ACHN (cell line): Measurements from ENCODE around the gene PDE4DIP.
"Not testable (repeated sequence)": the region's sequence is repeated elsewhere in the genome, so short reads cannot be mapped to it uniquely, and the experiment has no call there.

Source experiments
- DNase-seq: peaks from one replicate; pipeline ENCODE4 v3.0.0-alpha.2; 2015
- in situ Hi-C: cut with HindIII; loops from 2 replicates; pipeline ENCODE4 v1.10.0; 2017; ENCODE audit warnings: low sequenced_read_pairs, low pct_ligation_motif_present, low pct_unique_long_range_greater_than_20kb

PDE4DIP gene

DNA sequence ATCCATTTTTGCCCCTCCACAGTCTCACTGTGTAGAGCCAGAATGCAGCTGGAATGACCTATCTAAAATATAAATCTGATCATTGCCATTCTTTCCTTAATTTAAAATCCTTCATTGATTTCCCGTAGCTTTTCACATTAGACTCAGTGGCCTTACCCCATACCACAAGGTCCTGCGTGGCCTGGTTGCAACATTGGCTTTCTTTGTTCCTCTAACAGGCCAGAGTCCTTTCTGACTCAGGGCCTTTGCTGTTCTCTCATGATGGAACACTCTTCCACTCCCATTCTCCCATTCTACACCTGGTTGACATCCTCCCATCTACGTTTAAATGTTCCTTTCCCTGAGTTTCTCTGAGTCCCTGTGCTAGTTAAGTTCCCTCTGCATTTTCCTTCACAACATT is 18.4 kb downstream of the PDE4DIP start:
- DNase-seq, in situ Hi-C loops: not testable (repeated sequence)

DNA sequence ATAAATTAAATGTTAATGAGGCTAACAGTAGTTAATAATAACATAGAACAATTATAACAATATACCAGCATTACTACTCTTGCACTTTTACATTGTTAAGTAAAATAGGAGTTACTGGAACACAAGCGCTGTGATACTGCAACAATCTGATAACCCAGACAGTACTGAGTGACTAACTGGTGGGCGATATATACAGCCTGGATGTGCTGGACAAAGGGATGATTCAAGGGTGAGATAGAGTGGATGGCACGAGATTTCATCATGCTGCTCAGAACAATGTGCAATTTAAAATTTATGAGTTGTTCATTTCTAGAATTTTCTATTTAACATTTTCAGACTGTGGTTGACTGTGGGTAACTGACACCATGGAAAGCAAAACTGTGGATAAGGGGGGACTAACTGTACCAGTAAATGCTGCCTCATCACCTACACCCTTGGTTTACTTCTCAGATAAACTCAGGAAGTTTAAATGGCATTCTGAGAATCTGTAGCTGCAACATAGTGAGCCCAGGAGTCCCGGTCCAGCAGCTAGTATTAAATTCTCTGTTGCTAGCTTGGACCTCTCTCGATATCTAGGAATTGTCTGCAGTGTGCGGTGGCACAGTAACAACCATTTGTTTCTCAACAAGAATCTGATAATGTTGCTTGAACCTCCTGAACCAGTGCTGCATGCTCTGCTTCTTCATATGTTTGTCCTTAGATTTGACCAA is 24.9 kb downstream of the PDE4DIP start:
- DNase-seq, in situ Hi-C loops: not testable (repeated sequence)

DNA sequence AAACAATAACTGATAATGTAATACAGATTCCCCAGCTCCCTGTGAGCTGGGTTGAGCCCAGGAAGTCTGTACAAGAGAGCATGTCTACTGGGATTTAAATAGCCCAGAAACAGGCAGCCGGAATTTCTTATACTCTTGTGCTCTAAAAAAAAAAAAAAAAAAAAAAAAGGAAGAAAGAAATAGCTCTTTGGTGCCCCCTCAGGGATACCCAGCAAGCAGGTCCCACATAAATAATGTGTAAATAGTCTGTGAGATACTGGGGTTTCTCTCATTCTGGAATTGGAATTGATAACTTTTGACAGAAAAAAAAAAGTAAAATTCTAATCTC is 25.4 kb downstream of the PDE4DIP start:
- in situ Hi-C loops, DNase-seq: not testable (repeated sequence)

DNA sequence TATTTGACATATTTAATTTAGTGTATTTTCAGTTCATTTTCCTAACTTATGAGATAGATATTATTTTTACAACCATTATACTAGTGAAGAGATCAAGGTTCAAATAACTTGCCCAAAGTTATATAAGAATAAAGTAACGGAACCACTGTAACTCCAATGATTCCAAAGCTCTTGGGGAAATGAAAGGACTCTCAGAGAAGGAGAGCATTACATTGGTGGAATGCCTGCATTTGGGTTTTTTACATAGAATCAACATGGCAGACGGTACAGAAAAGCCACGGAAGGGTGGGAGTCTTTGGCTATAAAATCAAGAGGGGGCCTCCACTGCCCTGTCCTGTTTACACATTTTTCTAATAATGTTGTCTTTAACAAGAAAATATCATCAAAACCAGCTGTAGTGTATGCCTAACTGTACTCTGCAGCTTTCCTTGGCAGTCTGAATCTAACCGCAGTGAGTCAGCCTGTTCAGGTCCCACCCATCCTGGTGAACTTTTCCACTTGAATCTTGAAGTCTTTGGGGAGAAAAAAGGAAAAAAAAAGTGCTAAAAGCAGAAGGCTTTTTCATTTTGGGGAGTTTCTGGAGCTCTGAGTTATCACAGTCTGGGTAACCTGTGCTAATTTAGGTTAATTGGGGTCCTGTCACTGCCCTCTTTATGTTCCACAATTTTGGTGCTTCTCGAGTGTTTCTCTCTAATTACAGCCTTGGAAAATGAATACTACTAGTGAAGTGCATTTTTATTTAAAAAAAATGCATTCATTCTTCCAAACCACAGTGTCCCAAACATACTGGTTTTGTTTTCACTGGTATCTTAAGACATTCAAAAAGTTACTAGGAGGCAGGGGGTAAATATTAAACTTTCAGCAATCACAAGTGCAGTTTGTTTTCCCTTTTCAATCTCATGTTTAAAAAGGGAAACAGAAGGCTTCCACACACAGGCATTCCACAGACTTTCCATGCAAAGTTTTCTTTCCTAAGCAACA is 30.5 kb downstream of the PDE4DIP start:
- DNase-seq, in situ Hi-C loops: not testable (repeated sequence)

DNA sequence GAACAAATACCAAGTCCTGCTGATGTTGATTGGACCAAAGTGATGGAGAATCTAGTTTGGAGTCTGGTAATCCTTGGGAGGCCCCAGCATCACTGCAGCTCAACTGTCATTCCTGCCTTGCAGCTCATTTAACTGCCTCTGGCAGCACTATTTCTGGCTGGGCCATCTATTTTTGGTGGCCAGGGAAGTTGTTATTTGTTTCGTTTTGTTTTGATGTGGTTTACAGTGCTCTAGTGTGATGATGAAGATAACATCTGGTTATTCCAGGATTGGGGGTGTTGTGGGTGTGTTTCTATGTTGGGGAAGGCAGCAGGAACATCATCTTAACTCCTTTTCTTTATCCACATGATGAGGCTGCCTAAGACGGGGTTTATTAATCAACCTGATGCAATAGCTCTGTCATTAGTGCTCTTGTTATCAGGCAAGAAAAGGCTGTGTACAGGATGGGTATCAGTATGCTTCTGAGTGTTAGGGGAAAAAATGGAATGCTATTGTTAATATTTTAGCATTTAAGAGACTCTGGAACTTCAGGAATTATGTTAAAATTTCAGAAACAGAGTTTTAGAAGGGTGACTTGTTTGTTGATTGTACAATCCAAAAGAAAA is 35.7 kb downstream of the PDE4DIP start:
- DNase-seq, in situ Hi-C loops: not testable (repeated sequence)

DNA sequence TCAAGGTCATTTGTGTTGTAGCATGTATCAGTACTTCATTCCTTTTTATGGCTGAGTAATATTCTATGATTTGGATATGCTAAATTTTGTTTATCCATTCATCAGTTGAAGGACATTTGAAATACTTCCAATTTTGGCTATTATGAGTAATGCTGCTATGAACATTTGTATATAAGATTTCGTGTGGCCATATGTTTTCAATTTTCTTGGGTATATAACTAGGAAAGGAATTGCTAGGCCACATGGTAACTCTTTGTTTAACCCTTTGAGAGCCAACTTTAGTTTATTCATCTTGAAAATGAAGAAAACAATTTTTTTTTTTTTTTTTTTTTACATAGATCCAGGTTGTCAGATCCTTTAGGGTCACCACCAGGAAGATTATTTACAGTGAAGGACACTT is 37.0 kb downstream of the PDE4DIP start:
- DNase-seq, in situ Hi-C loops: not testable (repeated sequence)

DNA sequence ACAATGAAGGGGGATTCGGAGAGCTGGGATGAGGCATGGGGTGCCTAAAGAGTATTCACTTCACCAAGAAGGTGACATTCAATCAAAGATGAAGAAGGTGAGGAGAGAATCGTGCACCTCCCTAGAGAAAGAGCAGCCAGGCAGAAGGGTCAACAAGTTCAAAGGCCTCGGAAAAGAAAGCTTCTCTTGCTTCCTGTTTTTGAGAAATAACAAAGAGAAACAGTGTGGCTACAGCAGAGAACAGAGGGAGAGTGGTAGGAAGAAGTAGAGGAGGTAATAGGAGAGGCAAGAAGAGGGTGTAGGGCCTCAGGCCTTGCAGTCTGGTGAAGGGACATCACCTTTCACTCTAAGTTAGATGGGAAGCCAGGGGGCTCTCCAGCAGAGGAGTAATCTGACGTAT is 41.0 kb downstream of the PDE4DIP start:
- in situ Hi-C loops, DNase-seq: not testable (repeated sequence)

DNA sequence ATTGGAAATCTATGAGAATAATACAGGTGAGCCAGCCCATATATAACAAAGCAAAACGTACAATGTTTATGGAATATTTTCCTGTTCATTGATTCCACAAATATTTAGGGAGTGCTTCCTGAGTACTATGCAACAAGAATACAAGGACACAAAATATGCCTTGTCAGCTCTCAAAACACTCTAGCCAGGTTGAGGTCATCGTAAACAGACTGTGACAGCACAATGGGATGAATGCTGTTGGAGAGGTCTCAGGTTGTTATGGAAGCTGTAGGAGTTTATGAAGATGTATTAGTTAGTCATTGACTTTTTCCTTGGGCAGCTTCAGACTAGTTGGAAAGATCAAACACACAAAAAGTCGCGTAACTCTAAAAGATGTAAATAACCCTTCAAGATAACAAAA is 42.1 kb downstream of the PDE4DIP start:
- in situ Hi-C loops, DNase-seq: not testable (repeated sequence)

DNA sequence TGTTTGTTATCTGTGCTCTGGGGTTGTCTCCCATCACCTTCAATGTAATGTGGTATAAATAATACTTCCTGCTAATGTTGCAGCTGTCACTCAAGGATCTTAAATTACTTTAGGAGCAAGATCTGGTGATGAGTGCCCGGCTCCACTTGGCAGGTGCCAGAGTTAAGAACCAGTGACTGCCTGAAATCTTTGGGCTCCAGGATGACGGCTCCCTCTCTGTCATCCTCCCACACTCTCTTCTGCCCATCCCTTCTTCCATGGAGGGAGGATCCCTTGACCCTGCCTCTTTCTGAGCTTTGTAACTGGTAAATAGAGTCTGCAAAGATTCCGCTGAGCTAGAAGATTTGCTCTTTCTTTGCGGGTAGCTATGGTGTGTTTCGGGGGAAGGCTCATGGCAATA is 44.4 kb downstream of the PDE4DIP start:
- DNase-seq, in situ Hi-C loops: not testable (repeated sequence)

DNA sequence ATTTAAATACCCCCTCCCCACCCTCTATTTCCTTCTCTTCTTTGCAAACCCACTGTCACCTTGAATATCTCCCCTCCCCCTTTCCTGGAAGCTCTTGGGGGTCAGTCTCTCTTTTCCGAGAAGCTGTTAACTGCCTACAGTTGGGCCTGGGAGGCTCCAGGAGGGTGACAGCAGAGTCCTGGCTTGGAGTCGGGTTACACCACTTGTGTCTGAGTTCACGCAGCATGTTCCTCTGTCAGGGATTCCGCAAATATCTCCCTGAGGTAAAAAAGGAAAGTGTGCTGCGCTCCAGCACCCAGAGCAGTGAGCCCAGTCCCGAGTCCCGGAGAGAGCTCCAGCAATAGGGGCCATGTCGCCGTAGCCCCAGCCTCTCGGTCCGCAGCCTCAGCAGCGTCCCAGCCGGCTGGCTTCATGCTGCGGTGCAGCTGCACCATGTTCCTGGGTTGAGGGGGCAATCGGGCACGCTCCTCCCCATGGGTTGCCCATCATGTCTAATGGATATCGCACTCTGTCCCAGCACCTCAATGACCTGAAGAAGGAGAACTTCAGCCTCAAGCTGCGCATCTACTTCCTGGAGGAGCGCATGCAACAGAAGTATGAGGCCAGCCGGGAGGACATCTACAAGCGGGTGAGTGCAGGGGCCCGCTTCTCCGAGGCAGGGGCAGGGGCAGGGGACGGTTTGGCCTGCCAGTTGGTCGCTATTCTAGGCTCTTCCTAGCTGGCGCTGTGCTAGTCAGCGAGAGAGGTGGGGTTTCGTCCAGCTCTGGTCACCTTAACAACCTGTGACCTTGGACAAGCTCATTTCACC is 45.2 kb downstream of the PDE4DIP start:
- in situ Hi-C loops, DNase-seq: not testable (repeated sequence)

DNA sequence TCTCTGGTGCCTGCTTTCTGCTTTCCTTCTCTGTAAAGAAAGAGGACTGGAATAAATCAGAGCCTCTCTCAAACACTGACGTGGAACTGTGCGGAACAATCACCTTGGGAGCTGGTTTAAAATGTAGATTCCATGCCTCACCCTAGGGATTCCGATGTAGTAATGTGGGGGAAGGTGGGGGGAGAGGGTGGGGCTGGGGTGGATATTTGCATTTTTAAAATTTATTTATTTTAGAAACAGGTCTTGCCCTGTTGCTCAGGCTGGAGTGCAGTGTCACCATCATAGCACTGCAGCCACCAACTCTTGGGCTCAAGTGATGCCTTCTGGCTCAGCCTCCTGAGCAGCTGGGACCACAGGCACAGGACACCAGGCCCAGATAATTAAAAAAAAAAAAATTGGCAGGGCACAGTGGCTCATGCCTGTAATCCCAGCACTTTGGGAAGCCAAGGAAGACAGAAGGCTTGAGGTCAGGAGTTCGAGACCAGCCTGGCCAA is 45.9 kb downstream of the PDE4DIP start:
- DNase-seq, in situ Hi-C loops: not testable (repeated sequence)

DNA sequence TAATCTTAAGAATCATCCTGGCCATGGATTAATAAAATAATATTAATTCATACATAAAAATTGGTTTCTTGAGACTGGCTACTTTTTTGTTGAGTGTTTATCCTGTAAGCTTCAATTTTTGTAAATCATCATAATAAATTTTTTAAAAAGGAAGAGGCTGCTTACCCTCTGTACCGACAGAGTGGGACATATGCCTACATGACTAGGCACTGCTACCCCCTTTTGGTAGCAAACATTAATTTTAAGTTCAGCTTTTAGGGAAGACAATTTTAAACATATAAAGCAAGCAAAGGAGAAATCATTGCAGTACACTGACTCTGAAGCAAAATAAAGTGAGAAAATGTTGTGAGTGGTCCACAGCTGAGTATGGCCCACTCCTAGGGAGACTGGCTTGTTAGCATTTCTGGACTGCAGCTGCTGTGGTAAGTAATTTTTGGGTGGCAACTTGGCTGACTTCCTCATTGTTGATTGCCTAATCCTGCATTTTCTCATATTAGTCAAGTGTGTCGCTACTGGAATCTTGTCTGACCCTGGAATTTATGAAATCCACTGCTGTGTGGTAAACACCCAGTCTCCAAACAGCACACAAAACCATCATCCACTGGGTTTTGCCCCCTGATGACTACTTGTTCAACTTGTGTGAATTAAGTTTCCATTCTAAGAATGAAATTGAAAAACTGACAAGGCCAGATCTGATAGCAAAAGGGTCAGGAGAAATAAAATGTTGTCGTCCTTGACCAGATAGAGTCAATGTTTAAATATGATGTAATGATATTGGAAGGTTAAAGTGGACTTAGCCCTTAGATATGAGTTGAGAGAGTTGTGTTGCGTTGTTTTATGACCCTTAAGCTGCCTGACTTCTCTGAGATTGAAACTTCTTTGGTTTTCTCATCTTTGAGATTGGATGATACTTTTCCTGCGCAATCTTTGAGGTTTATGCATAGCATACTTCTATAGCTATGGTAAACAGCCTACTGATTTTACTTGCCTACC is 50.4 kb downstream of the PDE4DIP start:
- in situ Hi-C loops, DNase-seq: not testable (repeated sequence)

DNA sequence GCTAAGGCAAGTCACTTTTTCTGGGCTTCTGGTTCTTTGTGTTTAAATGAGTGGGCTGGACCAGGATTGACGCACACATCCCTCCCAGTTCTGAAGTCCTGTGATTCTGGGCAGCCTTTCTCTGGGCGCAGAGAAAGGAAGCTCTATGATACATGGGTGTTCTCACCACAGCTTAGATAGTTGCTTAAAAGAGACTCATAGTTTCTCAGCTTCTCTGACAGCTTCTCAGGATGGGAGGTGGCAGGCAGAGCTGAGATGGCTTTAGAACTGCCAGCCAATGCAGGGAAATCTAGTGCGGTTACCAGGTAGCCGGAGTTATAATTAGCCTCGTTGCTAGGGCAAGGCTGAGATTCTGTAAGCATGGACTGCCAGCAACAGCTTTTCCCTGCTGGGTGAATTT is 55.8 kb downstream of the PDE4DIP start:
- in situ Hi-C loops, DNase-seq: not testable (repeated sequence)

DNA sequence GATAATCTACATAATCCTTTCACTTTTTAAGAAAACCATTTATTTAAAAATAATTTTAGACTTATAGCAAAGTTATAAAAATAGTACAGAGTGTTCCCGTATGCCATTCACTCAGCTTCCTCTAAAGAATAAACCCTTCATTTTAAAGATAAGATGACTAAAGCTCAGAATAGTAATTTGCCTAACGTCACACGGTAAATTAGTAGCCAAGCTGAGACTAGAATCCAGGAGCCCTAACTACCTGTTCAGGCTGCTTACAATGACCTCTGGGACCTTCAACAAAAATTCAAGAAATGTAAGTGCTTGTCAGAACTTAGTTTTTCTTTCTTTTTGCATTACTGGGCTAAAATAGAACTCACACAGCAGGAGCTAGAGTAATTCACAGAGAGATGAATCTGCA is 56.5 kb downstream of the PDE4DIP start:
- in situ Hi-C loops, DNase-seq: not testable (repeated sequence)

DNA sequence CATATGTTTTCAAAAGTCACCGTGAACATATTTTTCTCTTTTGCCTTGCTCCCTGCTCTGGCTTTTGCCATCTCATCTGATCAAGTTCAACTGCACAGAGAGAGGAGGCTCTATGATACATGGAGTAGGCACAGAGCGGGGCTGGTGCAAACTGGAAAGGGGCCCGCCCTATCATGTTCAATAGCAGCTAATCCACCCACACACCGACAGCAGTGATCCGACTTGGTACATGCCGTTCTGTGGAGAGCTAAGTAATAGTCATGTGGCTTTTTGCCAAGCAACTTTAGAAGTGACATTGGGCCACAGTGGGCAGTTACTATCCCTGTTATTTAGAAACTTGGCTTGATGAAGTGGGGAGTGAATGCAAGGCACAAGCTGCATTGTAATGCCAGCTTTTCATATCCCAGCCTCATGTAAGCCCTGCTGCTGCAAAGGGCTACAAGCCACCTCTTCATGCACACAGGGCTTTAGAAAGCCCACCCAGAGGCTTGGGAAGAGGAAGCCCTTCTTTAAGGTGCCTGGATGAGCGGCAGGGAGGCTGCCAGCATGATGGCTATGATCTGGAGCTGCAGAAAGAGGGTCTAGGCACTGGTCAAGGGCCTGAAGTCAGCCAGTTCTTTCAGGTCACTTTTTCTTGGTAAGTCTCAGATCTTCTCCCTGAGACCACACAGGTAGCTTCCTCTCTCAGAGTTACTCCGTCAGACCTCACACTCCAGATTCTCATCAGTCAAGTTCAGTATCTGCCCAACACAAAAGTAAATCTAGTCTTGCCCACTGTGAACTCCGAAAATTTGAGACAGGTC is 57.1 kb downstream of the PDE4DIP start:
- DNase-seq, in situ Hi-C loops: not testable (repeated sequence)

DNA sequence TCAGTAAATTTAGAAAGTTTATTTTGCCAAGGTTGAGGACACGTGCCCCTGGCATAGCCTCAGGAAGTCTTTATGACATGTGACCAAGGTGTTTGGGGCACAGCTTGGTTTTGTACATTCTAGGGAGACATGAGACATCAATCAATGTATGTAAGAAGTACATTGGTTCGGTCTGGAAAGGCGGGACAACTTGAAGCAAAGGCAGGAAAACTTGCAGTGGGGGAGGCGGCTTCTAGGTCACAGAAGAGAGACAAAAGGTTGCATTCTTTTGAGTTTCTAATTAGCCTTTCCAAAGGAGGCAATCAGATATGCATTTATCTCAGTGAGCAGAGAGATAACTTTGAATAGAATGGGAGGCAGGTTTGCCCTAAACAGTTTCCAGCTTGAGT is 57.7 kb downstream of the PDE4DIP start:
- in situ Hi-C loops, DNase-seq: not testable (repeated sequence)
